Right kidney (tissue), 1 donor: ENCODE results near the gene SCUBE3.

Source experiments
- DNase-seq: peaks from one replicate; pipeline ENCODE4 v3.0.0-alpha.2; 2016

The SCUBE3 gene

DNA sequence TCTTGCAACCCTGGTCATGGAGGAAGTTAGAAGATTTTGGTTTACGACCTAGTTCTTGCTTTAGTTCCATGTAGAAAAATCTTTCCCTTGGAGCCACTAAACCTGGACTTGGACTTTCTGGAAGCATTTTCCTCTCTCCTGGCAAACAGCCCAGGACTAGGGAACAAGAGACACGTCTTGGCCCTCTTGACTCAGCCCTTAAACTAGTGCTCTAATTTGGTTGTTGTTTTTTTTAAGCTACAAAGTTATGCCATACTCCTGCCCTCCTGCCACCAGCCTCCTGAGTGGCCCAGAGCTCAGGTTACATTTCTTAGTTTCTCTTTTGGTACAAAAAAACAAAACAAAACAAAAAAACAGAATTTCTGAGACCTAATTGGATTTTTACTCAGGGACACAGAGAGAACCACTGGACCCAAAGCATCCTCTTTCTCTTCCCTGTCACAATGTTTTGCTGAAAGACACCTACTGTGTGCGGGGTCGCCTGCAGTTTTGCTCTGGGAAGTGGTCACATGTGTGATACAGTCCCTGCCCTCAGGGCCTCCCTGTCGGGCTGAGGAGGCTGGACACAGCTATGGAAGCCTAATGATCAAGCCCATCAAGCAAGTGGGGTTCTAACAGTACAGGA lies 32.3 kb upstream of the SCUBE3 start:
- no peak for DNase-seq

DNA sequence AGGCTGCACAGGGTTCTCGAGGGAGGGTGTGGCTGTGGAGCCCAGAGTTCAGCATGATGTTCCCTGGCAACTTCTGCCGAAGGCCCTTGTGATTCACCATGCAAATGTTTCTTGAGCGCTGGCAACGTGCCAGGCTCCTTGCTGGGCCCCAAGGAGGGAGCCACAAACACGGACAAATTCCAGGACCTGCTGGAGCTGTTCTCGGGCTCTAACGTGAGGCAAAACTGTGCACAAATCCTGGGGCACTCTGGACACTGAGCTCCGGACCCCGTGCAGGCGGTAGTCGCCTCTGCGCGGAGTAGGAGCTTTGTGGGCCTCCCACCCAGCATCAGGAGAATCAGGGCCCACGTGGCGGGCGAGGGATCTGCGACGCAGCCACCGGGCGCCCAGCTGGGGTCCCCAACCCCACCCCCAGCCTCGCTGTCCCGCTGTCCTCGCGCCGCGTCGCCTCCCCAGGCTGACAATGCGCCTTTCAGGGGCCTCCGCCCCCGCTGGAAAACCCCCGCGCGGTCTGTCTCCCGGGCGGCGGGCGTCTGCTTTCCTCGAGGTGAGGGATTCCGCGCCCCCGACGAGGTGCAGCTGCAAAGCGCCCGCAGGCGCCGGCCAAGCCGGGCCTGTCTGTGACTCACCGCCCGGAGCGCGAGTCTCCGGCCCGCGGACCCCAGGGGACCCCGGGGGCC lies 31.7 kb upstream of the SCUBE3 start:
- no peak for DNase-seq

DNA sequence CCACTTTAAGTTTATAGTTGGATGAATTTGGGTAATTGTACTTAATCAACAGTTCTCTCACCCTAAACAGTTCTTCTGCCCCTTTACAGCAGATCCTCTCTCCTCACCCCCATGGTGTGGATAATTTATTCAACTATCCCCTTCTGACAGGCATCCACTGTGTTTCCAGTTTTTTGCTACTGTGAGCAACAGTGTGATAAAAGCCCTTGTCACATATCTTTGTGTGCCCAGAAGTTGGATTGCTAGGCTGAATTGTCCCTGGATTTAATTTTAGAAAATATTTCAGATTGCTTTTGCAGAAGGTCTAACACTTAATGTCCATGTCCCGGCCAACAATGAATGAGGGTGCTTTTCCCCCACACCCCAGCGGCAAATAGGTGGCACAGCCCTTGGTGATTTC lies 30.5 kb upstream of the SCUBE3 start:
- no peak for DNase-seq

DNA sequence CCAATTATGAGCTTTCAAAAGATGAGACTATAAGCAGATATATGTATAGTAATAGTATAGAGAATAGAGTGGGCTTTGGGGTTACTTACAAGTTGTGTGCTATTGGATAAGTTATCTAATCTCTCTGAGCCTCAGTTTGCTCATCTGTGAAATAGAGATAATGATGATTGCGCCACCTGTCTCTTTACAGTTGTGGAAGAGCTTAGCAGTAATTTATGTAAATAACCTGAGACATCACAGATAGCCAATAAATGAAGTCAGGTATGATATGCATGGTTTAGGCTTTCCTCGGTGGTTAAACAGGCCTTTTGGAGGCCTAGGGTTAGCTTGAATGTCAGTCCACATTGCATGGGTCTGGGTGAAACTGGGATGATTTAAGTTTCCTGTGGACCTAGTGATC lies 29.8 kb upstream of the SCUBE3 start:
- no peak for DNase-seq

DNA sequence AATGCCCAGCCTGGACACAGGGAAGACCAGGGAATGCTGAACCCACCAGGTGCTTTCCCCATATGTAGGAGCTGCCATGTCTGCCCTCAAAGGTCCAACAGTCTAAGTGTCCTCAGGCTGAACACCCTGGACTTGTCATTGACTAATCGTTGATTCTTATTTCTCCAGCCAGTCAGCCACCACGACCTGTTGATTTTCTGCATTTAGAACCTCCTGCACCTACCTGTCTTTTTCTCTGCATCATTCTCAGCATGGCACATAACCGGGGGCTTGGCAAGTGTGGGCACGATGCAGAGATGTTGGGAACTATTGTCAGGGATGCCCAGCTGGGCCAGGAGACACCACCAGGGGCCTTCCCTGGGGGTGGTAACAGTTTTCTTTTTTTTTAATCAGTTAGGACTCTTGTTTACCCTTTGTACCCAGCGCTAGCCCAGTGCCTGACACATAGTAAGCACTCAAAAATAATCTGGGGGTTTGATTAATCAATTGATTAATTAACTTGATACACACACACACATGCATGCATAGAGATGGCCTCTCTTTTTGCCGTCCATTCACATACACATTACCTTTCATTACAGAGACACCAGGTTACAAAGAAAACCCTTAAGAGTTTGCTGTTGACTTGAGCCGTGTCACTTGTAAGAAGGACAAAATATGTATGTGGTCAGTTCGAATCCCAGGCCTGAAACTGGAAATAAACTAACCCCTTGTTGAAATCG lies 29.0 kb upstream of the SCUBE3 start:
- DNase-seq: no peak

DNA sequence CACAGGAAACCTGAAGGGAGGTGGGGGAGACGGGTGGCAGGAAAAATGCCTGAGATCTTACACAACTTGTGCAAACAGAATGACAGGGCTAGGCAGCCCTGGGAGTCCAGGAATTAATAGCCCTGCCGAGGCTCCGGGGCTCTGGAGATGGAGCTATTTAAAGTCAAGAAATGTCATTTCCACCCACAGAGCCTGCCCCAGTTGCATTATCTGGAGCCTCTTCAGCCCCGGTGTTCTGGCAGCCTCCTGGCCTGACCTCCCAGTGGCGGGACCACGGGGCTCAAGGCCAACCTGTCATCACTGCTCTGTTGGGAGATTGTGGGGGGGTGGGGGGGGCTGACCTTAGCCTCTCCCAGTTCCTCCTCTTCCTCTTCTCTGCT lies 28.5 kb upstream of the SCUBE3 start:
- no peak for DNase-seq

DNA sequence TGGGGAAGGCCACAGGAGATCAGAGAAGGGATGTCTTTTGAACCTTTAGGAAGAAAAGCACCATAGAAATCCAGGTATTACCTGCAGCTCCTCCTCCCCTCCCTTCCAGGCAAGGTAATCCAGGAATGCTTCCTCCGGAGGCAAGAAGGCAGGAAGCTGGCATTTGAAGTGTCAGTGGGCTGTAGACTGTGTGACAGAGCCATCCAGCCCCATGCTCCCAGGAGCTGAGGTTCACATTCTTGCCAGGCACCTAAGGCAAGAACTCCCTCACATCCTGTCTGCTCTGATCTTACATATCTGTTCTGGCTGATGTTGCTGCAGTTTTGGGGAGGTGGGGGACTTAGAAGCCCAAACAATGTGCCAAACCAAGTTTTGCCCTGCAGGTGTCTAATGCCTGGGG lies 27.8 kb upstream of the SCUBE3 start:
- no peak for DNase-seq

DNA sequence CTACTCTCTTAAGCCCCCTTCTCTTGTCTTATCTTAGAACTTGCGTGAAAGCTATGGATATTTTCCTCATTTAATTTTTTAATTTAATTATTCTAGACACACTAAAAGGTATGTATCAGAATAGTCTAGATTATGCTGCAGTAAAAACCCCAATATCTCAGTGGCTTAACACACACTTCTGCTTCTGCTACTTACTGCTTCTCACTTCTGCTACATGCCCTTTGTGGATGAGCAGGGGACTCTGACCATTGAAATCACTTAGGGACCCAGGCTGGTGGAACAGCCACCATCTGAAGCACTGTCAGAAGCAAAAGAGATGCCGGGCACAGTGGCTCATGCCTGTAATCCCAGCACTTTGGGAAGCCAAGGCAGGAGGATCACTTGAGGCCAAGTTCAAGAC lies 27.2 kb upstream of the SCUBE3 start:
- DNase-seq: no peak

DNA sequence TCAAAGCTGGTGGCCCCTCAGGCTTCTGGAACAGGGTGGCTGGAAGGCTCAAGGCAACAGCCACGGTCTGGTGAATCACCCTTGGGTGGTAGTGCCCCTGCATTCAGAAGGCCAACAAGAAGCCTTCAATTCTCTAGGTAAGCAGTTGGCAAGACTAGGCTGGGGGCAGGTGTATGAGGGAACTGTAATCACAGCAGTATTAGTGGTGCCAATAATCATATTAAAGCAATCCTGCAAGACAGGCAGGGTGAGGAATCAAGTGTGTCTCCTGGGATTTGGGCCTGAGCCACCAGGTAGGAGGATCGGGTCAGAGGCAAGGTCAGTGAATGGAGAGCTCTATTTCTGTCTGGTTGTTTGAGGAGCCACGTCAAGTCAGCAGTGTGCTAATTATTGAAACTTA lies 24.9 kb upstream of the SCUBE3 start:
- DNase-seq: no peak

DNA sequence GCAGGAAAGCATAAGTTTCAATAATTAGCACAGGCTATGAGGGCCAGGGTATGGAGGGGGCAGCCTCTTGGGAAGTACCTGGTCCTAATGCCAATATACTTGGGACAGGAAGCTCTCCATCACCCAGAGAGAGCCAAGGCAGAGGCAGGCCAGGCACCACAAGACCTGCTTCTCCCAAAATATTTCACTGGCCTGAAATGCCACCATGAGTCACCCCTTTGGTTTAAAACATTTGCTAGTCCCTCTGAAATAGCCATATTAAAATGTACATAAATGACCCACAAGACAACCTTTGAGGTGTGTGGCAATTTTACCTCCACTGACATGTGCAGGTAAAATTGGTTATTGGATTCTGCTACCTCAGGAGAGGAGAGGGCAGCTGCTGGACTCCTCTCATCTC lies 23.4 kb upstream of the SCUBE3 start:
- no peak for DNase-seq

DNA sequence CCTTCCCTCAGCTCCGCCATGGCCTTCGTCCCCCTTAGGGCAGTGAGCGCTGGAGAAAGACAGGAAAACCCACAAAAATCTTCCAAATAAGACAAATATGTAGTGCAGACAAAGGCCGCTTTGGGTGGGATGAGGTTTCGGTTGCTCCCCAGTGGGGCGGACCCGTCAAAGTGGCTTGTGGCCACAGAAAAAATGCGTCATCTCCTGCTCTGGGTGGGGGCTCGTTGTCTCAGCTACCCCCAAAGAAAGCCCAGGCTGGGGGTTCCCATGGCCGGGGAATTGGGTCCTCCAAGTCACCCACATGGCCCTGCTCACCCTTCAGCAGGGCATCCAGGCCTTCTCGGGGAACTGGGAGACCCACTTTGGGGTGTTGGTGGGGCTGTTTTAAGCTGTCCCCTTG lies 21.9 kb upstream of the SCUBE3 start:
- DNase-seq: no peak

DNA sequence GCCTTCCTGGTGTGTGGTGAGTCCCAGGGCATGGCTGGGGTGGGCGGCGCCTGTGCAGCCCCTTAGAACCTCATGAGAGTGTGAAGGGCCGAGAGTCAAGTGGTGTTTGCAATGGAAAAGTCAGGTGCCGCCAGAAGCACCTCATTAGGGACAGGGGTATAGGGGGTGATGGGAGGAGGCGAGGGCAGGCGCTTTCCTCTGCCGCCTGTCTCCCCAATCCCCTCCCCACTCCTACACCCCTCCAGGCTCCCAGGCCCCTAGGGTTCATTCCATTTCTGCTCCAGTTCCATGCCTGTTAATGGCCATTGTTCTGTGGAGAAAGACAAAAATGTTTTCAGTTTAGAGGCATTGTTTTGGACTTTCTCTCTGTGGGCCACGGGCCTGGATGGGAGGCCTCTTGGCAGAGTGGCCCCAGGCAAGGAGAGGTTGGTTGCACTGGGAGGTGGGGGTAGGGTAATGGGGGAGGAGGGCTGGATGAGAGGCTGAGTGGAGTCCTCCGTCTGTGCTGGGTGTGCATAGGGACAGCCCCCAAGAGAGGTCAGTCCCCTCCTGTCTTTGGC lies 21.4 kb upstream of the SCUBE3 start:
- DNase-seq: no peak

DNA sequence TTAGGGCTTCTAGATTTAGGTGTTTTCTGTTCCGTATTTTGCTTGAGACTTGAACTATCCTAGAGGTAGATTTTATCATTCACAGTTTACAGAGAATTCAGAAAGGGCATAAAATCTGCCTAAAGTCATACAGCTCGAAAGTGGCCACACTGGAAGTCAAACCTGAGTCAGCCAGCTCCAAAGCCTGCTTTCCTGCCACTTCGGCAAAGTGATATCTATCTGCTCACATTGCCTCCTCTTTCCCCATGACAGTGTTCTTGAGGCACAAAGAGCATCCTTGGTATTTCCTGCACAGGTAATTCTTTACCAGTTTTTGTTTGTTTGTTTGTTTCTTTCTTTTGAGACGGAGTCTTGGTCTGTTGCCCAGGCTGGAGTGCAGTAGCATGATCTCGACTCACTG lies 19.4 kb upstream of the SCUBE3 start:
- DNase-seq: no peak

DNA sequence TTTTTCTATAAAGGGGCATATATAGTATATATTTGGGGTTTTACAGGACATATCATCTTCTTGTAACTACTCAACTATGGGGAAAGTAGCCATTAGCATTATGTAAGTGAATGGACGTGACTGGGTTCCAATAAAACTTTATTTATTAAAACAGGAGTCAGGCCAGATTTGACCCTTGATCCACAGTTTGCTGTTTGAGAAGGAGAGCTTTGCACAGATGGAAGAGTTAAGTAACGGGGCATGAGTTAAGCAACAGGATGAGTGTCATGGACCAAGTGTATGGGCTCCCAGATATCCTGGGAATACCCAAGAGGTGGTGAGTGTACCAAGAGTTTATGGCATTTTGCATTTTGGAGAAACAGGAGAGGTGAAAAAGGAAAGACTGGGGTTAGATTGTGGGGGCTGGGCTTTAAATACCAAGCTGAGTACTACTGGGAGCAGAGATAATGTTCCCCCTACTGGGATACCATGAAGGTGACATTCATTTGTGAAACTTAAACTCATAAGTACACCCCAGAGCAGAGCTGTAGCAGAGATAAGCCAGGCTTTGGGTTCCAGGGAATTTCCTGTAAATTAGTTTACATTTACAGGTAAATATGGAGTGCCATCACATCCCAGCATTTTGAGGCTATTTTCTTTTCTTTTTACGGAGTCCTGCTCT lies 18.5 kb upstream of the SCUBE3 start:
- DNase-seq: no peak

DNA sequence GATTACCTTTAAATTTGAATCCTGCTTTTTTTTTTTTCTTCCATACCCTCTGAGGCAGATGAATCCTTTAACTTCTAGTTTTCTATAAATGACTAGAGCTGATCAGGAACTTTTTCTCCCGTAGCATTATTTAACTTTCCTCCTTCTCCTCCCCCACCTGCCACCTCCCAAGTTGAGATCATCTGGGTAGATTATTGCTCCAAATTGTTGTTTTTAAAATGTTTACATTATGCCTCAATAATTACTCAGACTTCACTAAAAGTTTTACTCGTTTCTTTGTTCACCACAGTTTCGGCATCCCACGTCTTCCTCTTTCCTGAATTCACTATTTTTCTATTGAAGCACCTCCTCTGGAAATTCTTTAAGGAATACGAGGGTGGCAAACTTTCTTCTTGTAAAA lies 16.6 kb upstream of the SCUBE3 start:
- DNase-seq: no peak

DNA sequence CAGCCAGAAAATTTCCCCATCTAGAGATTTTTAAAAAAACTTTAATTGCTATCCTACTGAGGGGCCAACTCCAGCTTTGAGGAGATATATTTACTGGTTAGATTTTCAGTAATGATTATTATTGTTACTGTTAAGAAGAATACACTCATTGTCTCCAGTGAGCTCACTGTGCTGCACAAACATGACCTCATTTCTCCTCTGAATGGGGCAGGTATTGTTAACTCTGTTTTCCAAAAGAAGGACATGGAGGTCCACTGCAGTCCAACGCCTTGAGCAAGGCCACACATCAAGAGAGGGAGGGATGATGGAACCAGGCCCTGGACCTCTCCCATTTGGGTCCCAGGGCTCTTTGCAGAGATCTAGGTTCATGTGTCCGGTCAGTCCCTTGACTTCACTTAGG lies 13.9 kb upstream of the SCUBE3 start:
- no peak for DNase-seq

DNA sequence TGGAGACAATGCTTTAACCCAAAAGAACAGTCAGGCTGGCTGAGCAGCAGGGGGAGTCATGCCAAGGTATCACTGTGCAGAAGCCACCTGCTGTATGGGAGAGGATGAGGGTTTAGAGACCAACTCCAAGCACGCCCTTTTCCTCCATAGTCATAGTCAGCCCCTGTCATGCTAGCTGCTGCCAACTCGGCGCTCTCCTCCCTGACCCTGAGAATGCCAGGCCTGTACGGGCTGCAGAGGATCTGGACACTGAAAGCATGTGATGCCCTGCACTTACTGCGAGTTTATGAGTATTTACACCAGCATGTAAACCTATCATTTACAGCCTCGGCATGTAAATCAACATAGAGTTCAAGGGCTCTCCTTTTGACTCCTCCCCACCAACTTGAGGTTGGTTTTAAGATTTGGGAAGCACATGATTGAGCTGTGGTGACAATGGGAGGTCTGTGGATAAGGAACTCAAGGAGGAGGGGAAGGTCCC lies 11.7 kb upstream of the SCUBE3 start:
- no peak for DNase-seq

DNA sequence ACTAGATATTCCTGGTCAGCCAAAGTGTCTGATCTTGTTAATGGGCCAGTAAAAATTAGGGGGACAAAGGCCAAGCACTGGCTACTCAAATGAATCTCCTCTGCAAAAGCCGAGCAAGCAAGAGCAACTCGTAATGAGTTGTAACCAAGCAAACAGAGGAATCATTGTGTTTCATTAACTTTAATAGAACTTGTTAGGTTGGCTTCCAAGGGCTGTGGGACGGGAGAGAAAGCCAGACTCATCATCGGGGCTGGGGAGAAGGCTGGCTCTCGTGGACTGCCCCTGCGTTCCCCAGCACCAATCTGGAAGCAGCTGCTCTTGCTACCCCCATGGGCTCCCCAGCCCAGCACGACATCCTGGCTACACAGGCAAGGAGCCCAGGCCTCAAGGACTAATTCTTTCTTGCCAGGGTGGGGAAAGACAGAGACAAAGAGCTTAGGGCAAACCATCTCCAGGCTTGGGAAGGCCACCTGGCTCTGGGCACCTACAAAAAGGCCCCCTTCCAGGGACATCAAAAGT lies 10.5 kb upstream of the SCUBE3 start:
- DNase-seq: no peak

DNA sequence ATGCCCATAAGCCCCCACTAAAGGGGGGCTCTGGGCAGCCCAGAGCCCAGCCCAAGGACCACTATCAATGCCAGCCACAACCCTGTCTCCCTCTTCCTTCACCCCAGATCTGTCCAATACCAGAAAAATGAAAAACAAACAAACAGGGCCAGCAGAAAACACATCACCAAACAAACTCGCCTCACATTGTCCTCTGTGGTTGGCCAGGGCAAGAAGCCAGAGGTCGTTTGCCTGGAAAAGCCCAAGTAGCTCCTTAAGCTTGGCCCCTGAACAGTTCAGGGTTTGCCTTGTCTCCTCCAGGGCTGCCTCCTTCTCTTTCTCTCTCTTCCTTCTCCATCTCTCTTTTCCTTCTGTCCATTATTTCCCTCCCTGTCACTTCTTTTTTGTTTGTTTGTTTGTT lies 10.1 kb upstream of the SCUBE3 start:
- no peak for DNase-seq

DNA sequence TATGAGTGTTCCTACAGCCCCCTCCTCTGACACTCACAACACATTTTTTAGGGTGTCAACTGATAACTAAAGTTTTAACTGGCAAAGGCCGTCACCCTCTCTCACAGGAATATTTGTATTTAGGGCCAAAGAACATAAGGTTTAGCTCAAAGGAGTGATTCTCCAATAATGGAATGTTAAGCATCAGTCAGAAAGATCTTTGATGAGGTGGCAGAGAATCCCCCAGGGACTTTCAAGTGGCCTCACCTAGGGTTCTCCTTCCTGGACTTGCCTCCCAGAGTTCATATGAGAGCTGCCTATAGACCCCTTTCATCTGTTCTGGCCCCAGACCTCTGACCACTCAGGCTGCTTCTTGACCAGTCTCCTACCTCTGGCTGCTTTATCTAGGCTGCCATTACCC lies 7.4 kb upstream of the SCUBE3 start:
- no peak for DNase-seq

DNA sequence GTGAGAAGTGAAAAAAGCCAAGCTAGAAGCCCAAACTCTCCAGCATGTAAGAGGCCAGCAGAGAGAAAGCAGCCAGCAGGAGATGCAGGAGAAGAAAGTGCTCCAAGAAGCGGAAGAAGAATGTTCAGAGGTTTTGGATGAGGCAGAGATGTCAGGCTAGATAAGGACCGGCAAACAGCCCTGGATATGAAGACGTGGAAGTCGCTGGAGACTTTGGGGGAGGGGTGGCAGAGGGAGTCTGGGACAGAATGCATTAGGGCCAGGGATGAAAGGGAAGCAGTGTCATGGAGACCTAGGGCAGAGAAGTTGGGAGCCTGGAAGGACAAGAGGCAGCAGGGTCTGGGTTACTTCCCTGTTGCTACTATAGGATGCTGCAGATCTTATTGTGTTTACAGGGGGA lies 5.3 kb upstream of the SCUBE3 start:
- DNase-seq: no peak

DNA sequence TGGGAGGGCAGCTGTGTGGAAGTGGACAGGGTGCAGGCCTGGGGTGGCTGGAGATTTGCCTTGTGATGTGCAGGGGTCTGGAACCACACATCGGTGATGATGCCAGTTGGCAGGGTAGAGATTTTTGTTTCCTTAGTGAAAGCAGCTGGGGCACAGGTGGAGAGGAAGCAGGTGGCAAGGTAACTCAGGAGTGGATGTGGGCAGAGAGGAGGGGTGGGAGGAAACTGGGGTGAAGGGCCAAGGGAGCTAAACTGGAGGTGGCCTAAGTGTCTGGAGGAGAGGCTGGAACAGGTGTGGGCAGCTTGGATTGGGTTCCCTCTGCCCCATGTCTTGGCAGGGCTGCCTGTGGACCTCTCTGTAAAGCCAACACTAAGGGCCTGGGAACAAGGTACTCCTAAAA lies 4.7 kb upstream of the SCUBE3 start:
- DNase-seq: no peak
